Central memory CD8-positive, alpha-beta T cell (primary cell): ENCODE measurements around the gene IRF4.
"Not testable (repeated sequence)": the region's sequence is repeated elsewhere in the genome, so short reads cannot be mapped to it uniquely, and the experiment has no call there.

ENCODE experiments used
- ATAC-seq: fragments of 150-1000 bp; cut with Tn5 transposase; replicated peaks from 2 replicates; pipeline ENCODE4 v1.10.0; 2022; ENCODE audit warnings: mild to moderate bottlenecking, moderate FRiP score, moderate number of reproducible peaks; ENCODE audit not compliant: poor library complexity, severe bottlenecking; ENCODE audit errors: extremely low read depth
- DNase-seq, 2 donors: peaks; one replicate each; pipeline ENCODE4 v3.0.0; 2021; ENCODE audit warnings: low spot score in 2 of 2
- H3K27ac Mint-ChIP-seq: one replicate; pipeline ENCODE4 v1.8.0; 2022; ENCODE audit warnings: low read depth, mild to moderate bottlenecking, moderate library complexity, mixed read lengths
- H3K27me3 Mint-ChIP-seq: one replicate; pipeline ENCODE4 v1.8.0; 2022; ENCODE audit warnings: mixed read lengths
- H3K36me3 Mint-ChIP-seq: one replicate; pipeline ENCODE4 v1.8.0; 2022; ENCODE audit warnings: mild to moderate bottlenecking, moderate library complexity, mixed read lengths; ENCODE audit not compliant: insufficient read depth
- H3K4me1 Mint-ChIP-seq: one replicate; pipeline ENCODE4 v1.8.0; 2022; ENCODE audit warnings: mixed read lengths
- H3K4me3 Mint-ChIP-seq: one replicate; pipeline ENCODE4 v1.8.0; 2022; ENCODE audit warnings: mild to moderate bottlenecking, moderate library complexity, mixed read lengths
- H3K9me3 Mint-ChIP-seq: one replicate; pipeline ENCODE4 v1.8.0; 2022; ENCODE audit warnings: mixed read lengths

Gene IRF4

GRCh38 chr6:364609-365540 lies 26.7 kb upstream of the IRF4 start:
- no peak for DNase-seq
- peaks cover 8% of the 10 kb centered on the region for H3K27me3 Mint-ChIP-seq
- no peak overlapping the region for H3K4me3 Mint-ChIP-seq

GRCh38 chr6:365835-366234 lies 25.7 kb upstream of the IRF4 start:
- DNase-seq (no peak), ATAC-seq (no peak)
- Mint-ChIP-seq H3K27ac (no peak overlapping the region), H3K27me3 (peaks cover 17% of the 10 kb centered on the region), H3K4me3 (no peak overlapping the region), H3K9me3 (peaks cover 3% of the 10 kb centered on the region), H3K4me1 (no peaks in the 10 kb centered on the region), H3K36me3 (peaks cover 2% of the 10 kb centered on the region)

More at GRCh38 chr6:364609-365540, 26.7 kb upstream of the IRF4 start:
- no peaks in the 10 kb centered on the region for H3K9me3 Mint-ChIP-seq
- no peaks in the 10 kb centered on the region for H3K4me1 Mint-ChIP-seq
- H3K27ac Mint-ChIP-seq, result peak overlapping the region; percentile 44
- ATAC-seq, result no peak
- peaks cover 2% of the 10 kb centered on the region for H3K36me3 Mint-ChIP-seq

- no peak for ATAC-seq
- peaks cover 20% of the 10 kb centered on the region for H3K27me3 Mint-ChIP-seq
Observed at GRCh38 chr6:366389-367297, 24.9 kb upstream of the IRF4 start.

DNA sequence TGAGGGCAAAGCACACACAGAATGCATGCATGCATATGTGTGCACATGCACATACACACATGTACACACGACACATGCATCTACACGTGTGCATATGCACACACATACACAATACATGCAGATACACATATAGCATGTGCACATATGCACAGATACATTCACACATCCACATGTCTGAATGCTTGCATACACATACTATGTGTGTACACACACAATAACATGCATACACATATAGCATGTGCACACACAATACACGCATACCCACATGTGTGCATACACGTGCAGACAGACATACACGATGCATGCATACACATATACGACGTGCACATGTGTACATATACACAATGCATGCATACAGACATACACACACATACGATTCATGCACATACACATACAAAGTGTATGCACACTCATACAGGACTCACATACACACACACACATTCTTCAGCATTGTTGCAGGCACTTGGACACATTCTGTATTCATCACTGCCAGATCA lies 24.2 kb upstream of the IRF4 start:
- DNase-seq (no peak), ATAC-seq (no peak)
- H3K27ac Mint-ChIP-seq, result no peak overlapping the region

More at GRCh38 chr6:366389-367297, 24.9 kb upstream of the IRF4 start:
- Mint-ChIP-seq H3K36me3 (peaks cover 2% of the 10 kb centered on the region), H3K27ac (no peak overlapping the region), H3K4me3 (no peak overlapping the region), H3K4me1 (no peaks in the 10 kb centered on the region), H3K9me3 (peaks cover 5% of the 10 kb centered on the region)
- DNase-seq, result no peak

DNA sequence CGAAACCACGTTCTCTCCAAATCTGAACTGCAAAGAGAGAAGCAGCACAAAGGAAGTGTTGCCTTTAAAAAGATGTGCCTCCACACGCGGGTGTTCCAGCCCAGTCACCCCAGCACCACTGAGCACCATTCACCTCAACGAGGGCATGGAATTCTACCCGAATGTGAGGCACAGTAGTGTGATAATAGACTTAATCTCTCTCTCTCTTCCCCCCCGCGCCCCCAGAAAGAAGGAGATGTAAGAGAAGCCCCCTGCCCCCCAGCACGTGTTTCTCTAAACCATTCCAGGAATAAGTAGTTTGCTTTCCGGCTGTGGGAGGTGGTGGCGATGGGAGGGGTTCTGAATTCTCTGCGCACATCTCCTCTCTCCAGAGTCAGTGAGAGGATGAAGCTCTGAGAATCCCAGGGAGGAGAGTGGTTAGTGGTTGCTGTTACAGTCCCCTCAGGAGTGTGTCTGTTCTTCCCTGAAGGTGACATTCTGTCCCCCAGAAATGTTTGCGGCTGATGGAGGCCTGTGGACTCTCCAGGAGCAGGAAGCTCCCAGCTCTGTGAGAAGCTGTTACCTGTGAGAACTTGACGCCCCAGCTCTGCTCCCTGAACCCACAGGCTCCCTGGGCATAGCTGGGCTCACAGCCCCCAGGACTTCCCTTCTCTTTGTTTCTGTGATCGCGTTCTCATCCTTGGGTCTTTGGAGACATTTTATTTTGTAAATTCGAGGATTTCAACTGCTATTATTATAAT lies 23.5 kb upstream of the IRF4 start:
- Mint-ChIP-seq H3K27me3 (peaks cover 20% of the 10 kb centered on the region), H3K36me3 (peaks cover 2% of the 10 kb centered on the region), H3K27ac (no peak overlapping the region), H3K4me1 (peaks cover 8% of the 10 kb centered on the region), H3K4me3 (no peak overlapping the region), H3K9me3 (peaks cover 5% of the 10 kb centered on the region)
- no peak for DNase-seq
- ATAC-seq, result no peak

More for the DNA sequence above, 24.2 kb upstream of the IRF4 start:
- H3K36me3 Mint-ChIP-seq, result peaks cover 2% of the 10 kb centered on the region
- peaks cover 5% of the 10 kb centered on the region for H3K9me3 Mint-ChIP-seq
- no peak overlapping the region for H3K4me3 Mint-ChIP-seq
- peaks cover 1% of the 10 kb centered on the region for H3K4me1 Mint-ChIP-seq
- peaks cover 20% of the 10 kb centered on the region for H3K27me3 Mint-ChIP-seq

GRCh38 chr6:369559-370431 lies 21.8 kb upstream of the IRF4 start:
- ATAC-seq, result no peak
- H3K4me1 Mint-ChIP-seq, result peaks cover 9% of the 10 kb centered on the region
- H3K4me3 Mint-ChIP-seq, result no peak overlapping the region
- no peak for DNase-seq
- peaks cover 4% of the 10 kb centered on the region for H3K36me3 Mint-ChIP-seq
- H3K9me3 Mint-ChIP-seq, result peaks cover 5% of the 10 kb centered on the region
- H3K27me3 Mint-ChIP-seq, result peaks cover 29% of the 10 kb centered on the region
- no peak overlapping the region for H3K27ac Mint-ChIP-seq

DNA sequence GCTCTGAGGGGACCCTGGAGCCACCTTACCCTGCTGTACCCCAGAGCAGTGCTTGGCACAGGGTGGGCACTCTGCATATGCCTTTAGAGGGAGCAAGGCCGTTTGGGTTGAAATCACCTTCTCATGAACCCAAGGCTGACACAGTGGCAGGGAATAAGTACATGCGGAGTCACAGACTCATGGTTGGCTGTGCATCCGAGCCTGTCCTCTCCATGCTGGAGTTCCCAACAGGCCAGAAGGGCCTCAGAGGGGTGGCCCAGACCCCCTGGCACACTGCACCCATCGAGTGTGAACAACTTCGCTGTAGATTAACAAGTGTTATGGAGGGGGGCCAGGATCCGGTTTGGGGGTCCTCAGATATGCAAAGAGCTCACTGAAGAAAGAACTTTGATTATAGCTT lies 21.0 kb upstream of the IRF4 start:
- Mint-ChIP-seq H3K27me3 (peaks cover 32% of the 10 kb centered on the region), H3K4me1 (peaks cover 9% of the 10 kb centered on the region), H3K36me3 (peaks cover 4% of the 10 kb centered on the region), H3K27ac (no peak overlapping the region), H3K4me3 (no peak overlapping the region), H3K9me3 (peaks cover 5% of the 10 kb centered on the region)
- DNase-seq (no peak), ATAC-seq (no peak)

- DNase-seq, H3K9me3 Mint-ChIP-seq, H3K36me3 Mint-ChIP-seq, ATAC-seq, H3K27ac Mint-ChIP-seq, H3K4me3 Mint-ChIP-seq: not testable (repeated sequence)
- Mint-ChIP-seq H3K27me3 (peaks cover 37% of the 10 kb centered on the region), H3K4me1 (peaks cover 10% of the 10 kb centered on the region)
Observed at GRCh38 chr6:371851-372250, 19.7 kb upstream of the IRF4 start.

GRCh38 chr6:372336-372911 lies 19.1 kb upstream of the IRF4 start:
- peak; percentile 14 for ATAC-seq

DNA sequence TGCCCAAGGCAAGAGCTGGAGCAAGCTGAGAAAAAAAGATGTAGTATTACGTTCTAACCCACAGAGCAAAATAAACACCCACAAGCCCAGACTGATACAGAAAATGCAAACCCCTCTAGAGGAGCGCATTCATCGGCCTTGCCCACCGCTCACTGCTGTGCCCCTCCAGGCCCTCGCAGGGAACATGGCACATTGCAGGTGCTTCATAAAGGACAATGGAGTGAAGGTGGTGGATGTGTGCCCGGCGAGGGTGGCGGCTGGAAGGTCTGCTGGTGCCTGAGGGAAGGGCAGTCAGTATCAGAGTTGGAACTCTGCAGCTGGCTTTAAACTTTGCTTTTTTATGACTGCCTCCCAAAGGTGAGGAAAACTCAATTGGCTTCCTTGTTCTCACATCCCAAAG lies 18.5 kb upstream of the IRF4 start:
- H3K36me3 Mint-ChIP-seq, result peaks cover 4% of the 10 kb centered on the region
- peaks cover 15% of the 10 kb centered on the region for H3K4me1 Mint-ChIP-seq
- no peak for ATAC-seq
- no peak overlapping the region for H3K27ac Mint-ChIP-seq
- peaks cover 44% of the 10 kb centered on the region for H3K27me3 Mint-ChIP-seq
- no peak for DNase-seq
- peak overlapping the region; percentile 41 for H3K4me3 Mint-ChIP-seq
- H3K9me3 Mint-ChIP-seq, result peaks cover 5% of the 10 kb centered on the region

More at GRCh38 chr6:372336-372911, 19.1 kb upstream of the IRF4 start:
- Mint-ChIP-seq H3K9me3 (peaks cover 5% of the 10 kb centered on the region), H3K4me1 (peaks cover 15% of the 10 kb centered on the region), H3K27me3 (peaks cover 43% of the 10 kb centered on the region), H3K4me3 (peak overlapping the region; percentile 41), H3K27ac (no peak overlapping the region), H3K36me3 (peaks cover 4% of the 10 kb centered on the region)
- no peak for DNase-seq
